ENCODE measurements around the gene CBX7. TPM values are rescaled to one million over a fixed set of nuclear protein-coding genes. Genes with fewer than 3 reads are reported as not detected.

CBX7 gene
- total RNA-seq, 1 donor = 14.5 TPM

- H3K79me2 ChIP-seq (ENCODE audit: insufficient read depth, low read length) = no peaks in the 10 kb centered on the region
- H2AFZ ChIP-seq (ENCODE audit: low read length) = no peak overlapping the region
- no peak for TF ChIP-seq CTCF (IDR thresholded peaks at IDR 0.05; ENCODE audit: extremely low read depth, low read depth, low read length)
- no peak for DNase-seq (ENCODE audit: insufficient read length, low spot score, missing footprints)
- no peak overlapping the region for H3K4me3 ChIP-seq (ENCODE audit: insufficient read depth, low read length)
- no peak overlapping the region for H3K27ac ChIP-seq (ENCODE audit: low read depth, low read length)
- no peak overlapping the region for H3K4me2 ChIP-seq (ENCODE audit: insufficient read depth, low read length)
- no peaks in the 10 kb centered on the region for H4K20me1 ChIP-seq (ENCODE audit: insufficient read depth, low read length)
- H3K27me3 ChIP-seq (ENCODE audit: insufficient read depth, low read length) = peaks cover 17% of the 10 kb centered on the region
- no peaks in the 10 kb centered on the region for H3K36me3 ChIP-seq (ENCODE audit: insufficient read depth, low read length)
- no peaks in the 10 kb centered on the region for H3K4me1 ChIP-seq (ENCODE audit: insufficient read depth, low read length)
- H3K9me3 ChIP-seq (ENCODE audit: low read depth, low read length) = no peaks in the 10 kb centered on the region
Measured at GRCh38 chr22:39109361-39109760, 43.1 kb downstream of the CBX7 start.

- Histone ChIP-seq H3K4me3 (ENCODE audit: insufficient read depth, low read length) (no peak overlapping the region), H3K4me1 (ENCODE audit: insufficient read depth, low read length) (no peaks in the 10 kb centered on the region), H4K20me1 (ENCODE audit: insufficient read depth, low read length) (no peaks in the 10 kb centered on the region), H3K9me3 (ENCODE audit: low read depth, low read length) (no peaks in the 10 kb centered on the region), H2AFZ (ENCODE audit: low read length) (no peak overlapping the region), H3K27ac (ENCODE audit: low read depth, low read length) (no peak overlapping the region), H3K79me2 (ENCODE audit: insufficient read depth, low read length) (no peaks in the 10 kb centered on the region), H3K27me3 (ENCODE audit: insufficient read depth, low read length) (peaks cover 8% of the 10 kb centered on the region), H3K4me2 (ENCODE audit: insufficient read depth, low read length) (no peak overlapping the region), H3K36me3 (ENCODE audit: insufficient read depth, low read length) (no peaks in the 10 kb centered on the region)
- no peak for TF ChIP-seq CTCF (IDR thresholded peaks at IDR 0.05; ENCODE audit: extremely low read depth, low read depth, low read length)
- DNase-seq (ENCODE audit: insufficient read length, low spot score, missing footprints) = no peak
Measured at GRCh38 chr22:39108487-39108886, 44.0 kb downstream of the CBX7 start.

- TF ChIP-seq CTCF (IDR thresholded peaks at IDR 0.05; ENCODE audit: extremely low read depth, low read depth, low read length) = no peak
Measured at GRCh38 chr22:39106326-39106725, 46.2 kb downstream of the CBX7 start.

GRCh38 chr22:39103431-39103830, 49.0 kb downstream of the CBX7 start:
- H2AFZ ChIP-seq (ENCODE audit: low read length) = no peak overlapping the region

More at GRCh38 chr22:39106326-39106725, 46.2 kb downstream of the CBX7 start:
- H3K79me2 ChIP-seq (ENCODE audit: insufficient read depth, low read length) = no peaks in the 10 kb centered on the region
- H3K4me3 ChIP-seq (ENCODE audit: insufficient read depth, low read length) = no peak overlapping the region
- H4K20me1 ChIP-seq (ENCODE audit: insufficient read depth, low read length) = no peaks in the 10 kb centered on the region
- no peak overlapping the region for H2AFZ ChIP-seq (ENCODE audit: low read length)
- no peak for DNase-seq (ENCODE audit: insufficient read length, low spot score, missing footprints)
- no peaks in the 10 kb centered on the region for H3K9me3 ChIP-seq (ENCODE audit: low read depth, low read length)
- no peak overlapping the region for H3K27ac ChIP-seq (ENCODE audit: low read depth, low read length)
- no peak overlapping the region for H3K4me2 ChIP-seq (ENCODE audit: insufficient read depth, low read length)
- no peaks in the 10 kb centered on the region for H3K4me1 ChIP-seq (ENCODE audit: insufficient read depth, low read length)
- H3K27me3 ChIP-seq (ENCODE audit: insufficient read depth, low read length) = peaks cover 7% of the 10 kb centered on the region
- no peaks in the 10 kb centered on the region for H3K36me3 ChIP-seq (ENCODE audit: insufficient read depth, low read length)

More at GRCh38 chr22:39103431-39103830, 49.0 kb downstream of the CBX7 start:
- H3K4me3 ChIP-seq (ENCODE audit: insufficient read depth, low read length) = no peak overlapping the region
- H3K79me2 ChIP-seq (ENCODE audit: insufficient read depth, low read length) = no peaks in the 10 kb centered on the region
- H3K27me3 ChIP-seq (ENCODE audit: insufficient read depth, low read length) = no peaks in the 10 kb centered on the region
- no peaks in the 10 kb centered on the region for H3K9me3 ChIP-seq (ENCODE audit: low read depth, low read length)
- H4K20me1 ChIP-seq (ENCODE audit: insufficient read depth, low read length) = no peaks in the 10 kb centered on the region
- H3K27ac ChIP-seq (ENCODE audit: low read depth, low read length) = no peak overlapping the region
- DNase-seq (ENCODE audit: insufficient read length, low spot score, missing footprints) = peak; percentile 38
- no peaks in the 10 kb centered on the region for H3K4me1 ChIP-seq (ENCODE audit: insufficient read depth, low read length)
- no peaks in the 10 kb centered on the region for H3K36me3 ChIP-seq (ENCODE audit: insufficient read depth, low read length)
- no peak overlapping the region for H3K4me2 ChIP-seq (ENCODE audit: insufficient read depth, low read length)
- TF ChIP-seq CTCF (IDR thresholded peaks at IDR 0.05; ENCODE audit: extremely low read depth, low read depth, low read length) = no peak

Measured in osteoblast (primary cell).